ENCODE data around the gene CRAMP1. TPM values are rescaled to one million over a fixed set of nuclear protein-coding genes. Genes with fewer than 3 reads are reported as not detected.

The CRAMP1 gene
- total RNA-seq, 1 donor from 2014 or later = 18.0 TPM

GRCh38 chr16:1677339-1677738, 65.2 kb downstream of the CRAMP1 start:
- no peaks in the 10 kb centered on the region for H3K9me3 Mint-ChIP-seq (ENCODE audit: unreplicated experiment)
- H2AFZ ChIP-seq (ENCODE audit: low read depth, low read length) = no peak overlapping the region
- no peaks in the 10 kb centered on the region for H3K27me3 Mint-ChIP-seq (ENCODE audit: low read depth, unreplicated experiment)
- H3K36me3 Mint-ChIP-seq (ENCODE audit: low read depth, unreplicated experiment) = peaks cover 20% of the 10 kb centered on the region
- peak overlapping the region; percentile 45 for H3K4me3 ChIP-seq (ENCODE audit: insufficient read depth, low read depth, low read length)
- no peak overlapping the region for H3K27ac Mint-ChIP-seq (ENCODE audit: unreplicated experiment)
- H3K4me1 ChIP-seq (ENCODE audit: insufficient read depth, low read length) = peaks cover 43% of the 10 kb centered on the region
- H3K79me2 ChIP-seq (ENCODE audit: insufficient read depth, low read length) = peaks cover 41% of the 10 kb centered on the region
- no peak overlapping the region for H3K27ac ChIP-seq (ENCODE audit: low read depth, low read length)
- H3K4me2 ChIP-seq (ENCODE audit: low read length) = peak overlapping the region; percentile 98
- H4K20me1 ChIP-seq (ENCODE audit: insufficient read depth, low read length) = peaks cover 32% of the 10 kb centered on the region
- FAIRE-seq (no peak), DNase-seq (ENCODE audit: low read depth) (no peak)
- H3K27me3 ChIP-seq (ENCODE audit: insufficient read depth, low read length) = no peaks in the 10 kb centered on the region
- TF ChIP-seq CTCF (IDR thresholded peaks at IDR 0.05; ENCODE audit: insufficient read depth, low read depth, low read length) (no peak), EZH2 (IDR thresholded peaks at IDR 0.05; ENCODE audit: insufficient read depth, low read length) (no peak)
- peaks cover 1% of the 10 kb centered on the region for H3K36me3 ChIP-seq (ENCODE audit: insufficient read depth, low read length)
- H3K4me3 Mint-ChIP-seq (ENCODE audit: unreplicated experiment) = peak overlapping the region; percentile 74
- H3K9me3 ChIP-seq (ENCODE audit: insufficient read depth, low read depth, low read length) = no peaks in the 10 kb centered on the region
- H3K9ac ChIP-seq (ENCODE audit: low read length) = no peak overlapping the region
- H3K4me1 Mint-ChIP-seq (ENCODE audit: low read depth, unreplicated experiment) = peaks cover 33% of the 10 kb centered on the region

GRCh38 chr16:1677942-1678499, 65.9 kb downstream of the CRAMP1 start, which contains the start of gene JPT2:
Gene JPT2, plus strand, starts transcription at chr16:1678279. Its CDS starts 34 bp downstream, at chr16:1678313.
- Mint-ChIP-seq H3K27me3 (ENCODE audit: low read depth, unreplicated experiment) (no peaks in the 10 kb centered on the region), H3K27ac (ENCODE audit: unreplicated experiment) (peak within 1 kb of the TSS; percentile 86), H3K9me3 (ENCODE audit: unreplicated experiment) (no peaks in the 10 kb centered on the region), H3K36me3 (ENCODE audit: low read depth, unreplicated experiment) (peaks cover 17% of the 10 kb centered on the region), H3K4me1 (ENCODE audit: low read depth, unreplicated experiment) (peaks cover 33% of the 10 kb centered on the region), H3K4me3 (ENCODE audit: unreplicated experiment) (peak within 1 kb of the TSS; percentile 91)
- no peaks in the 10 kb centered on the region for H3K9me3 ChIP-seq (ENCODE audit: insufficient read depth, low read depth, low read length)
- peaks cover 32% of the 10 kb centered on the region for H4K20me1 ChIP-seq (ENCODE audit: insufficient read depth, low read length)
- peak within 1 kb of the TSS; percentile 7 for H2AFZ ChIP-seq (ENCODE audit: low read depth, low read length)
- peak within 1 kb of the TSS; percentile 74 for H3K27ac ChIP-seq (ENCODE audit: low read depth, low read length)
- peaks cover 43% of the 10 kb centered on the region for H3K4me1 ChIP-seq (ENCODE audit: insufficient read depth, low read length)
- no peaks in the 10 kb centered on the region for H3K36me3 ChIP-seq (ENCODE audit: insufficient read depth, low read length)
- peaks cover 48% of the 10 kb centered on the region for H3K79me2 ChIP-seq (ENCODE audit: insufficient read depth, low read length)
- H3K27me3 ChIP-seq (ENCODE audit: insufficient read depth, low read length) = no peaks in the 10 kb centered on the region
- TF ChIP-seq CTCF (IDR thresholded peaks at IDR 0.05; ENCODE audit: insufficient read depth, low read depth, low read length) = no peak
- TF ChIP-seq EZH2 (IDR thresholded peaks at IDR 0.05; ENCODE audit: insufficient read depth, low read length) = no peak
- FAIRE-seq (no peak), DNase-seq (ENCODE audit: low read depth) (peak; percentile 93)
- peak within 1 kb of the TSS; percentile 91 for H3K4me3 ChIP-seq (ENCODE audit: insufficient read depth, low read depth, low read length)
- peak within 1 kb of the TSS; percentile 96 for H3K9ac ChIP-seq (ENCODE audit: low read length)
- peak within 1 kb of the TSS; percentile 98 for H3K4me2 ChIP-seq (ENCODE audit: low read length)

GRCh38 chr16:1678500-1679098, 66.4 kb downstream of the CRAMP1 start:
- H3K9me3 Mint-ChIP-seq (ENCODE audit: unreplicated experiment) = no peaks in the 10 kb centered on the region
- peak; percentile 27 for DNase-seq (ENCODE audit: low read depth)
- H3K4me1 Mint-ChIP-seq (ENCODE audit: low read depth, unreplicated experiment) = peaks cover 33% of the 10 kb centered on the region

More at GRCh38 chr16:1678500-1679098, 66.4 kb downstream of the CRAMP1 start:
- Histone ChIP-seq H3K27ac (ENCODE audit: low read depth, low read length) (peak overlapping the region; percentile 74), H3K9me3 (ENCODE audit: insufficient read depth, low read depth, low read length) (no peaks in the 10 kb centered on the region), H2AFZ (ENCODE audit: low read depth, low read length) (peak overlapping the region; percentile 7), H3K4me1 (ENCODE audit: insufficient read depth, low read length) (peaks cover 43% of the 10 kb centered on the region), H3K9ac (ENCODE audit: low read length) (peak overlapping the region; percentile 96), H4K20me1 (ENCODE audit: insufficient read depth, low read length) (peaks cover 37% of the 10 kb centered on the region), H3K36me3 (ENCODE audit: insufficient read depth, low read length) (peaks cover 4% of the 10 kb centered on the region), H3K4me3 (ENCODE audit: insufficient read depth, low read depth, low read length) (peak overlapping the region; percentile 91), H3K27me3 (ENCODE audit: insufficient read depth, low read length) (no peaks in the 10 kb centered on the region), H3K79me2 (ENCODE audit: insufficient read depth, low read length) (peaks cover 54% of the 10 kb centered on the region), H3K4me2 (ENCODE audit: low read length) (peak overlapping the region; percentile 98)
- Mint-ChIP-seq H3K4me3 (ENCODE audit: unreplicated experiment) (peak overlapping the region; percentile 91), H3K27ac (ENCODE audit: unreplicated experiment) (peak overlapping the region; percentile 86), H3K27me3 (ENCODE audit: low read depth, unreplicated experiment) (no peaks in the 10 kb centered on the region), H3K36me3 (ENCODE audit: low read depth, unreplicated experiment) (peaks cover 12% of the 10 kb centered on the region)
- TF ChIP-seq CTCF (IDR thresholded peaks at IDR 0.05; ENCODE audit: insufficient read depth, low read depth, low read length) (no peak), EZH2 (IDR thresholded peaks at IDR 0.05; ENCODE audit: insufficient read depth, low read length) (no peak)
- FAIRE-seq = no peak
